MM.1S (cell line): ENCODE measurements around the gene THOC3.
"Not testable (repeated sequence)": the region's sequence is repeated elsewhere in the genome, so short reads cannot be mapped to it uniquely, and the experiment has no call there.

Experiments used
- EZH2 ChIP-seq: fragments of 300-600 bp; sonication (generic); optimal IDR thresholded peaks from 2 replicates; pipeline ENCODE3; 2017; ENCODE audit warnings: low read depth, mild to moderate bottlenecking, antibody characterized with exemption, low read length, mixed read lengths
- EZH2phosphoT487 ChIP-seq: fragments of 300-600 bp; sonication (generic); IDR thresholded peaks from 2 replicates; pipeline ENCODE4 v1.6.1; 2018; ENCODE audit warnings: antibody characterized with exemption, low read length
- TF ChIP-seq, protein P1 (sequence below): fragments of 300-600 bp; sonication (generic); IDR thresholded peaks from 2 replicates; pipeline ENCODE4 v1.5.1; 2016; ENCODE audit warnings: antibody characterized with exemption, low read length, mixed read lengths

DNA sequence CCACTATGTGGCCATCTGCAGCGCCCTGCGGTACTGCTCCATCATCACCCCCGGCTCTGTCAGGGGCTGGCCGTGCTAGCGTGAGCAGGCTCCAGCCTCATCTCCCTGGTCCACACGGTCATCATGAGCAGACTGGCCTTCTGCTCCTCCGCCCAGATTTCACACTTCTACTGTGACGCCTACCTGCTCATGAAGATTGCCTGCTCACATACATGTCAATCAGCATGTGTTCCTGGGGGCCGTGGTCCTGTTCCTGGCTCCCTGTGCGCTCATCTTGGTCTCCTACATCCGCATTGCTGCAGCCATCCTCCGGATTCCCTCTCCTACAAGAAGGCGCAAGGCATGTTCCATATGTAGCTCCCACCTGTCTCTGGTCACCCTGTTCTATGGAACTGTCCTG lies 38.7 kb upstream of the THOC3 start:
- TF ChIP-seq, protein P1, sequence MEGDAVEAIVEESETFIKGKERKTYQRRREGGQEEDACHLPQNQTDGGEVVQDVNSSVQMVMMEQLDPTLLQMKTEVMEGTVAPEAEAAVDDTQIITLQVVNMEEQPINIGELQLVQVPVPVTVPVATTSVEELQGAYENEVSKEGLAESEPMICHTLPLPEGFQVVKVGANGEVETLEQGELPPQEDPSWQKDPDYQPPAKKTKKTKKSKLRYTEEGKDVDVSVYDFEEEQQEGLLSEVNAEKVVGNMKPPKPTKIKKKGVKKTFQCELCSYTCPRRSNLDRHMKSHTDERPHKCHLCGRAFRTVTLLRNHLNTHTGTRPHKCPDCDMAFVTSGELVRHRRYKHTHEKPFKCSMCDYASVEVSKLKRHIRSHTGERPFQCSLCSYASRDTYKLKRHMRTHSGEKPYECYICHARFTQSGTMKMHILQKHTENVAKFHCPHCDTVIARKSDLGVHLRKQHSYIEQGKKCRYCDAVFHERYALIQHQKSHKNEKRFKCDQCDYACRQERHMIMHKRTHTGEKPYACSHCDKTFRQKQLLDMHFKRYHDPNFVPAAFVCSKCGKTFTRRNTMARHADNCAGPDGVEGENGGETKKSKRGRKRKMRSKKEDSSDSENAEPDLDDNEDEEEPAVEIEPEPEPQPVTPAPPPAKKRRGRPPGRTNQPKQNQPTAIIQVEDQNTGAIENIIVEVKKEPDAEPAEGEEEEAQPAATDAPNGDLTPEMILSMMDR, result not testable (repeated sequence)
- TF ChIP-seq EZH2phosphoT487, EZH2: not testable (repeated sequence)
